ENCODE data around the gene SETD2.

SETD2 gene

GRCh38 chr3:46998121-46998851, 165.6 kb downstream of the SETD2 start:
- no peak for DNase-seq (ENCODE audit: low read depth)

DNA sequence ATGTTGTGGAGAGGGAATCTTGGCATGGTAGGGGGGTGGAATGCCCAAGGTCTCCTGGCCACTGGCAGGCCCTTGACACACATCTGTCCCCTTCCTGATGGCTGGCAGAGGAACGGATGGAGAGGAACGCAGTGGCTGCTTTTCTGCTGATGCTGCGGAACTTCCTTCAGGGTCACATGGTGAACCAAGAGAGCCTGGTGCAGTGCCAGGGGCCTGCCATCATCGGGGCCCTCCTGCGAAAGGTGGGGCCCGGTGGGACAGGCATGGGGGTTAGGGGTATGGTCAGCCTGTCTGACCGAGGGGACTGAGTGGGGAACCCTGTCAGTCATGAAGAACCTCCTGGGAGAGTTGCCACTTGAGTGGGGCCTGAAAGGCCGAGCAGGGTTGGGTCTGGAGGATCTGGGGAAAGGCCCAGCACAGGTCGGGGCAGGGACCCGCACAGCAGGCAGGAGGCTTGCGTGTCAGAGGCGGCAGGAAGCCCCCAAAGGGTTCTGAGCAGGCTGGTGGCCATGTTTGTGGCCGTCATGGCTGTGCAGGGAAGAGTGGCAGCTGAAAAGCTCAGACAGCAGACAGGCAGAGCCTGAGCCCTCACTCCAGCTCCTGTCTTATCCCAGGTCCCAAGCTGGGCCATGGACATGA, 166.3 kb downstream of the SETD2 start:
- no peak for DNase-seq (ENCODE audit: low read depth)

- DNase-seq (ENCODE audit: low read depth) = no peak
Observed at GRCh38 chr3:46996689-46997452, 167.0 kb downstream of the SETD2 start.

- no peak for DNase-seq (ENCODE audit: low read depth)
Observed at GRCh38 chr3:46995901-46996562, 167.9 kb downstream of the SETD2 start.

GRCh38 chr3:46994801-46995731, 168.8 kb downstream of the SETD2 start:
- no peak for DNase-seq (ENCODE audit: low read depth)

DNA sequence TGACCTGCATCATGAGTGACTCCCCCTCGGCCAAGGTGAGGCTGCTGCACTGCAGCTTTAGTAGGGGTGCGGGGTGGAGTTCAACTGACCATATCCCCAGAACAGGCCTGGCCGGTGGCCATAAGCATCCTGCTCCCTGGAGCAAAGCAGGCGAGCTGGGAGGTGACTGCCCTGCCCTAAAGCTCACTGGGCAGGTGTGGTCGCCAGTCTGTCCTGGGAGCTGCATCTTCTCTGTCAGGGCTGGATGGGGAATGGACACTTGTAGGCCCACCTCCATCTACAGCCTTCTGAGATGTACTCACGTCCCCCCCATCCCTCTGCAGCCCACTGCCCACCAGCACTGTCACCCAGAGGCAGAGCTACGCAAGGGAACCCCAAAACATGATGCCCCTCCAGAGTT, 169.9 kb downstream of the SETD2 start:
- no peak for DNase-seq (ENCODE audit: low read depth)

DNA sequence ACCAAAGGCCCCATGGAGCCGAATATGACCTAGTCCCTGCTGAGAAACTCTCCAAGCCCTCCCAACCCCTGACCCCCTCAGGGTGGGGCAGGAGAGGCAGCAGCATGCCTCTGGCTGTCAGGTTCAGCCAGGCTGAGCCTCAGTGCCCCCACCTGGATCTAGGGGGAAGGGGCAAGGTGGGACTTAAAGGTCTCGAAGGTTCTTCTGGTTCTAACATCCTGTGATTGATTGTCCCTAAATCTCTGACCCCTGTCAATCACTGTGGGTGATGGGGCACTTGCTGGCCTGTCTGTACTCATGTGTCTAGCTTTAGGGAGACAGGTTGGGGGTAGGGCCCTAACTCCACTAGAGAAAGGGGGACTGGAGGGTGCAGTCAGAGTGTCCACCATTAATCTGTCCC, 170.6 kb downstream of the SETD2 start:
- no peak for DNase-seq (ENCODE audit: low read depth)

DNA sequence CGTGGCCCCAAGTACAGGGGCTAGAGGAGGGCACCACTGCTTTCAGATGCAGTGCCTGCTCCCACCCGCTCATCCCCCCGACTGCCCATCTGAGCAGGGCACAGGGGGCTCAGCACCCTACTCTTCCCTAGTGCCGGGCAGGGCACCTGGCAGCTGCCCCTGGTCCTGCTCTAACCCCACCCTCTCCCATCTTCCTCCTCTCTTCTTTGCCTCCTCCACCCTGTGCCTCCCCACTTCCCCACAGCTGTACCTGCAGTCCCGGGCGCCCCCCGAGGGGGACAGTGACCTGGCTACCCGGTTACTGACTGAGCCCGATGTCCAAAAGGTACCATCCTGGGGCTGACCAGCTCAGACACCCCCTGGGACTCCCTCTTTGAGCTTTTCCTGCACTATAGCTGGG, 171.7 kb downstream of the SETD2 start:
- no peak for DNase-seq (ENCODE audit: low read depth)

DNA sequence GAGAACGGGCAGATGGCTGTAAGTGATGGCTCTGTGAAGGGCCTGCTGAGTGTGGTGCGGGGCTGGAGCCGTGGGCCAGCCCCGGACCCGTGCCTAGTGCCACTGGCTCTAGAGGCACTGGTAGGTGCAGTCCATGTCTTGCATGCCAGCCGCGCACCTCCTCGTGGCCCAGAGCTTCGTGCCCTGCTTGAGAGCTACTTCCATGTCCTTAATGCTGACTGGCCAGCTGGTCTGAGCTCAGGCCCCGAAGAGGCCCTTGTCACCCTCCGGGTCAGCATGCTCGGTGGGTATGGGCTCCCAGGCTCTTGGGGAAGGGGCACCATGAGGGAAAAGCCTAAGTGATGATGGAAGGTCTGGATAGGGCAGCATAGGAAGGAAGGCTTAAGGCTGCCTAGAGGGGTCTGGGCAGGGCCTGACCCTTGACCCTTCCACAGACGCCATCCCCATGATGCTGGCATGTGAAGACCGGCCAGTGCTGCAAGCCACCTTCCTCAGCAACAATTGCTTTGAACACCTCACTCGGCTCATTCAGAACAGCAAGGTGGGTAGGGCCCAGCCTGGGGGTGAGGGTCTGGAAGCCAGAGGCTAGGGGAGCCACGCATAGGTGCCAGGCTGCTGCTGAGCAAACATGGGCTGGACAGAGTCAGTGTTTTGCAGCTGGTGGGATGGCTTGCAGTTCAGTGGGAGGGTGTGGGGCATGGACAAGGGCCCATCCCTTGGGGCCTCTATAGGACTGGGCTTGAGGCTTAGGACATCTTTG, 172.3 kb downstream of the SETD2 start:
- no peak for DNase-seq (ENCODE audit: low read depth)

GRCh38 chr3:46990573-46991374, 173.1 kb downstream of the SETD2 start:
- no peak for DNase-seq (ENCODE audit: low read depth)

- DNase-seq (ENCODE audit: low read depth) = no peak
Observed at GRCh38 chr3:46989146-46989810, 174.6 kb downstream of the SETD2 start.

DNA sequence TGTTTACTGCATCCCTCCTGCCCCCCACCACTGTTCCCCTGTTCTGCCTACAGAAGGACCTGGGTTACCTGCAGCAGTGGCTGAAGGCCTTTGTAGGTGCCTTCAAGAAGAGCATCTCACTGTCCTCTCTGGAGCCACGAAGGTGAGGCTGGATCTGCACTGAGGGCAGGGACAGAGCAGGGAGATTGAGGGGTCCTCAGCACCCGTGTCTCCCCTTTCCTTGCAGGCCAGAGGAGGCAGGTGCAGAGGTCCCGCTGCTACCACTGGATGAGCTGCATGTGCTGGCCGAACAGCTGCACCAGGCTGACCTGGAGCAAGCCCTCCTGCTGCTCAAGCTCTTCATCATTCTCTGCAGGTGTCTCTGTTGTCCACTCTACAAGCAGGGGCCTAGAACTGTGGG, 175.3 kb downstream of the SETD2 start:
- no peak for DNase-seq (ENCODE audit: low read depth)

DNA sequence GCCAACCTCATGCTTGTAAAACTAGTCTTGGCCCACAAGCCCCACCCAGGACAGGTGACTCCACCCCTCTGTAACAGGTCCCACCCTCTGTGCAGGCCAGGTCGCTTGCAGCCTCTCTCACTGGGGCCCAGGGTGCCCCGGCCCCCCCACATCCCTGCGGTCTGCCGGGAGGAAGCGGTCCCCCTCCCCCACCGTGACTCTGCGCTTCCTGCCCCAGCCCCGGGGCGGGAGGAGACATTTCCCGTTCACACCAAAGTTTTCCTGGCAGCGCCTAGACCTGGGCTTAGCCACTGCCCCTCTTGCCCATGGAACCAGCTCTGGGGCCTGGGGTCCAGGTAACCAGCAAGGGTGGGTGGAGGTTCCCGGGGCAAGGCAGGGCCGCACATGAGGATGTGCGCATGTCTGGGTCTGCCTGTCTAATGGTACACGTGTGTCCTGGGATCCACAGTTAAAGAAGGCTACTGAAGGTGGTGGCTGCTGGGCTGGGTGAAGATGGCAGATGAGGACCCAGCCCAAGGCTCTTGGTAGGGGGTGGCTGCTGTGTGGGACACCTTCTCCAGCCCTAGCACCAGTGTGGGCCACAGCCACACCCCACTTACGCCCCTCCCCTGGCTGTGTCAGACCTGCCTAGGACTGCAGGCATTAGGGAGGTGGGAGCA, 176.0 kb downstream of the SETD2 start:
- no peak for DNase-seq (ENCODE audit: low read depth)

DNA sequence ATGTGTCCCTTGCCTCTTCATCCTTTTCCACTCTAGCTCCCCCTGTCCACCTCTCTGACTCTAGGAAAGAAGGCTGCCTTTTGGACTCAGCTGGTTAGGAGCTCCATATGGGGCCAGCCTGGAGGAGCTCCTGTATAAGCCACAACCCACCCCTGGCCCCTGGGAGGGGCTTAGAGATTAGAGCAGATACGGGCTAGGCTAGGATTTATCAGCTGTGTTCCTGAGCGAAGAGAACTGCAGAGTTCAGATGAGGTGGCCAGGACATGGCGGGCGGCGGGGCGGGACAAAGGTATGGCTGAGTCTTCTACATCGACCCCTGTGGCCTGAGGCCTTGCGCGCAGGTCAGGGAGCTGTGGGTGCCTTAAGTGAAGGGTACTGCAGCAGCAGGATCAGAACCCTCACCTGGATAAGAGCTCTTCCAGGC, 176.6 kb downstream of the SETD2 start:
- no peak for DNase-seq (ENCODE audit: low read depth)

- DNase-seq (ENCODE audit: low read depth) = no peak
Observed at GRCh38 chr3:46986782-46987310, 177.1 kb downstream of the SETD2 start.

- DNase-seq (ENCODE audit: low read depth) = no peak
Observed at GRCh38 chr3:46986055-46986730, 177.7 kb downstream of the SETD2 start.

GRCh38 chr3:46985588-46985987, 178.3 kb downstream of the SETD2 start:
- no peak for DNase-seq (ENCODE audit: low read depth)
